Neural progenitor cell (in vitro differentiated cells): ENCODE data around the gene EFNA3. TPM values are rescaled to one million over a fixed set of nuclear protein-coding genes. Genes with fewer than 3 reads are reported as not detected.

Experiments
- DNase-seq: peaks from one replicate; pipeline ENCODE4 v3.0.0-alpha.2; 2016; ENCODE audit warnings: low spot score
- H2AFZ ChIP-seq: fragments of 200-600 bp; sonication (generic); replicated peaks from 2 replicates; pipeline ENCODE4 v1.6.1; 2016; ENCODE audit warnings: antibody characterized with exemption
- H3F3A ChIP-seq: fragments of 200-600 bp; sonication (generic); 2 replicates; pipeline ENCODE4 v1.6.1; 2016; ENCODE audit warnings: antibody characterized with exemption, low read depth
- H3K27ac ChIP-seq: fragments of 200-600 bp; sonication (generic); 2 replicates; pipeline ENCODE4 v1.5.1; 2016; ENCODE audit warnings: mild to moderate bottlenecking
- H3K27me3 ChIP-seq: fragments of 200-600 bp; sonication (generic); 2 replicates; pipeline ENCODE4 v1.6.1; 2016; ENCODE audit warnings: mild to moderate bottlenecking, moderate library complexity
- H3K36me3 ChIP-seq: fragments of 200-600 bp; sonication (generic); 2 replicates; pipeline ENCODE4 v1.5.1; 2016
- H3K4me1 ChIP-seq: fragments of 200-600 bp; sonication (generic); 2 replicates; pipeline ENCODE4 v1.6.1; 2016; ENCODE audit warnings: mixed run types
- H3K4me2 ChIP-seq: fragments of 200-600 bp; sonication (generic); 2 replicates; pipeline ENCODE4 v1.6.1; 2016
- H3K4me3 ChIP-seq: fragments of 200-600 bp; sonication (generic); 2 replicates; pipeline ENCODE4 v1.5.1; 2016
- H3K79me2 ChIP-seq: fragments of 200-600 bp; sonication (generic); 2 replicates; pipeline ENCODE4 v1.6.1; 2016; ENCODE audit warnings: low read depth
- H3K9ac ChIP-seq: fragments of 200-600 bp; sonication (generic); 2 replicates; pipeline ENCODE4 v1.6.1; 2016
- H3K9me3 ChIP-seq: fragments of 200-600 bp; sonication (generic); 2 replicates; pipeline ENCODE4 v1.5.1; 2016; ENCODE audit warnings: low read depth
- H4K20me1 ChIP-seq: fragments of 200-600 bp; sonication (generic); 2 replicates; pipeline ENCODE4 v1.6.1; 2016; ENCODE audit warnings: low read depth
- H3K27ac Mint-ChIP-seq: 3 replicates; pipeline ENCODE4 v1.8.0; 2021; ENCODE audit warnings: mixed read lengths
- H3K27me3 Mint-ChIP-seq: 2 replicates; pipeline ENCODE4 v1.8.0; 2022; ENCODE audit warnings: low read depth, mild to moderate bottlenecking, inconsistent platforms, moderate library complexity, mixed read lengths; ENCODE audit not compliant: insufficient read depth
- H3K36me3 Mint-ChIP-seq: 3 replicates; pipeline ENCODE4 v1.8.0; 2021; ENCODE audit warnings: mixed read lengths
- H3K4me1 Mint-ChIP-seq: 3 replicates; pipeline ENCODE4 v1.8.0; 2021; ENCODE audit warnings: mixed read lengths
- H3K4me3 Mint-ChIP-seq: 3 replicates; pipeline ENCODE4 v1.8.0; 2021; ENCODE audit warnings: mild to moderate bottlenecking, moderate library complexity, mixed read lengths
- H3K9me3 Mint-ChIP-seq: 3 replicates; pipeline ENCODE4 v1.8.0; 2020; ENCODE audit warnings: mixed read lengths
- EZH2 ChIP-seq: fragments of 200-600 bp; sonication (generic); IDR thresholded peaks from 2 replicates; pipeline ENCODE4 v1.6.1; 2017; ENCODE audit warnings: antibody characterized with exemption, mild to moderate bottlenecking, moderate library complexity
- EZH2phosphoT487 ChIP-seq: fragments of 200-600 bp; sonication (generic); IDR thresholded peaks from 2 replicates; pipeline ENCODE4 v1.6.1; 2017; ENCODE audit warnings: antibody characterized with exemption
- total RNA-seq: library from RNA; depleted of rRNA; stranded (reverse); fragments of >200 nt; gene quantifications from 2 replicates; pipeline ENCODE4 v1.2.3, GENCODE V29; 2015; ENCODE audit warnings: low replicate concordance
- TF ChIP-seq, protein P1 (sequence below): fragments of 200-600 bp; sonication (generic); IDR thresholded peaks from 2 replicates; pipeline ENCODE4 v1.5.1; 2017; ENCODE audit warnings: antibody characterized with exemption, mild to moderate bottlenecking

Gene EFNA3
- total RNA-seq, 1 donor from 2014 or later = 4.0 TPM

- H3K4me3 ChIP-seq = peak overlapping the region; percentile 72
- Mint-ChIP-seq H3K27me3 (peaks cover 11% of the 10 kb centered on the region), H3K36me3 (no peaks in the 10 kb centered on the region), H3K4me3 (peak overlapping the region; percentile 84), H3K9me3 (no peaks in the 10 kb centered on the region), H3K4me1 (peaks cover 42% of the 10 kb centered on the region), H3K27ac (no peak overlapping the region)
- H3K9ac ChIP-seq = no peak overlapping the region
- peaks cover 25% of the 10 kb centered on the region for H3F3A ChIP-seq
- no peak for DNase-seq
- peaks cover 16% of the 10 kb centered on the region for H4K20me1 ChIP-seq
- no peaks in the 10 kb centered on the region for H3K79me2 ChIP-seq
- H3K27ac ChIP-seq = no peak overlapping the region
- H3K4me1 ChIP-seq = peaks cover 16% of the 10 kb centered on the region
- TF ChIP-seq EZH2 = no peak
- no peak for TF ChIP-seq EZH2phosphoT487
- TF ChIP-seq, protein P1, sequence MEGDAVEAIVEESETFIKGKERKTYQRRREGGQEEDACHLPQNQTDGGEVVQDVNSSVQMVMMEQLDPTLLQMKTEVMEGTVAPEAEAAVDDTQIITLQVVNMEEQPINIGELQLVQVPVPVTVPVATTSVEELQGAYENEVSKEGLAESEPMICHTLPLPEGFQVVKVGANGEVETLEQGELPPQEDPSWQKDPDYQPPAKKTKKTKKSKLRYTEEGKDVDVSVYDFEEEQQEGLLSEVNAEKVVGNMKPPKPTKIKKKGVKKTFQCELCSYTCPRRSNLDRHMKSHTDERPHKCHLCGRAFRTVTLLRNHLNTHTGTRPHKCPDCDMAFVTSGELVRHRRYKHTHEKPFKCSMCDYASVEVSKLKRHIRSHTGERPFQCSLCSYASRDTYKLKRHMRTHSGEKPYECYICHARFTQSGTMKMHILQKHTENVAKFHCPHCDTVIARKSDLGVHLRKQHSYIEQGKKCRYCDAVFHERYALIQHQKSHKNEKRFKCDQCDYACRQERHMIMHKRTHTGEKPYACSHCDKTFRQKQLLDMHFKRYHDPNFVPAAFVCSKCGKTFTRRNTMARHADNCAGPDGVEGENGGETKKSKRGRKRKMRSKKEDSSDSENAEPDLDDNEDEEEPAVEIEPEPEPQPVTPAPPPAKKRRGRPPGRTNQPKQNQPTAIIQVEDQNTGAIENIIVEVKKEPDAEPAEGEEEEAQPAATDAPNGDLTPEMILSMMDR = no peak
- peak overlapping the region; percentile 89 for H3K4me2 ChIP-seq
- H3K9me3 ChIP-seq = no peaks in the 10 kb centered on the region
- peak overlapping the region; percentile 86 for H2AFZ ChIP-seq
- H3K36me3 ChIP-seq = no peaks in the 10 kb centered on the region
- peaks cover 20% of the 10 kb centered on the region for H3K27me3 ChIP-seq
These were observed 27.3 kb upstream of the EFNA3 start for GRCh38 chr1:155051342-155051776.

DNA sequence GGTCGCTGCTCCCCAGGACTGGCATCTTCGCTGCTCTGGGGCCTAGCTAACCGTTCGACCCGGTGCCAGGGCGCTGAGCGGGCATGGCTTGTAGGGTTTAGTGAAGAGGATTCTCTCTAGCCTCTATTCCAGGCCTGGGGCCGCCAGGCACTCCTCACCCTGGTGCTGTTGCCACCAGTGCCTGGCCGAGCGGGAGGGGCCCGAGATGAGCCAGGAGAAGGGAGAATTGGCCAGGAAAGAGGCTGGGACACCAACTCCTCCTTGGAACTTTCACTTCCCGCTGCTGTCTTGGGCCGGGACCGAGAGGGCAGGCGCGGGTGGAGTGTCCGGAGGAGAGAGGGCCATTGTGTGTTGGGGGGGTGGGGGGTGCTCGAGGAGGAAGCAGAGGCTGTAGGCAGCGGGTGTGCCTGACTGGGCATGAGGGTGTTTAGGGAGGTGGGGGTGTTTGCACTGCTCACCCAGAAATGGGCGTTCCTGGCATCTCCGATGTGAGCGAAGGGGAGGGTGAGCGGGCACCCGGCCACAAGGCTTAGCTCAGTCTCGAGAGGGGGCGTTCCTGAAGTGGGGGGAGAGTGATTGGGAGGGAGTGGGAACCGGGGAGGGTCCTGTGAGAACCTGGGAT lies 26.7 kb upstream of the EFNA3 start:
- Mint-ChIP-seq H3K36me3 (no peaks in the 10 kb centered on the region), H3K9me3 (no peaks in the 10 kb centered on the region), H3K27ac (no peak overlapping the region), H3K4me3 (peak overlapping the region; percentile 84), H3K4me1 (peaks cover 41% of the 10 kb centered on the region), H3K27me3 (peaks cover 11% of the 10 kb centered on the region)
- Histone ChIP-seq H3K4me2 (peak overlapping the region; percentile 89), H3K27me3 (peaks cover 20% of the 10 kb centered on the region), H3K27ac (no peak overlapping the region), H3K79me2 (no peaks in the 10 kb centered on the region), H4K20me1 (peaks cover 16% of the 10 kb centered on the region), H3K9ac (no peak overlapping the region), H2AFZ (peak overlapping the region; percentile 86), H3K4me3 (peak overlapping the region; percentile 72), H3K4me1 (peaks cover 16% of the 10 kb centered on the region), H3K9me3 (no peaks in the 10 kb centered on the region), H3F3A (peaks cover 25% of the 10 kb centered on the region), H3K36me3 (no peaks in the 10 kb centered on the region)
- peak; percentile 54 for DNase-seq
- TF ChIP-seq EZH2phosphoT487 (no peak), EZH2 (no peak)
- TF ChIP-seq, protein P1 = no peak

DNA sequence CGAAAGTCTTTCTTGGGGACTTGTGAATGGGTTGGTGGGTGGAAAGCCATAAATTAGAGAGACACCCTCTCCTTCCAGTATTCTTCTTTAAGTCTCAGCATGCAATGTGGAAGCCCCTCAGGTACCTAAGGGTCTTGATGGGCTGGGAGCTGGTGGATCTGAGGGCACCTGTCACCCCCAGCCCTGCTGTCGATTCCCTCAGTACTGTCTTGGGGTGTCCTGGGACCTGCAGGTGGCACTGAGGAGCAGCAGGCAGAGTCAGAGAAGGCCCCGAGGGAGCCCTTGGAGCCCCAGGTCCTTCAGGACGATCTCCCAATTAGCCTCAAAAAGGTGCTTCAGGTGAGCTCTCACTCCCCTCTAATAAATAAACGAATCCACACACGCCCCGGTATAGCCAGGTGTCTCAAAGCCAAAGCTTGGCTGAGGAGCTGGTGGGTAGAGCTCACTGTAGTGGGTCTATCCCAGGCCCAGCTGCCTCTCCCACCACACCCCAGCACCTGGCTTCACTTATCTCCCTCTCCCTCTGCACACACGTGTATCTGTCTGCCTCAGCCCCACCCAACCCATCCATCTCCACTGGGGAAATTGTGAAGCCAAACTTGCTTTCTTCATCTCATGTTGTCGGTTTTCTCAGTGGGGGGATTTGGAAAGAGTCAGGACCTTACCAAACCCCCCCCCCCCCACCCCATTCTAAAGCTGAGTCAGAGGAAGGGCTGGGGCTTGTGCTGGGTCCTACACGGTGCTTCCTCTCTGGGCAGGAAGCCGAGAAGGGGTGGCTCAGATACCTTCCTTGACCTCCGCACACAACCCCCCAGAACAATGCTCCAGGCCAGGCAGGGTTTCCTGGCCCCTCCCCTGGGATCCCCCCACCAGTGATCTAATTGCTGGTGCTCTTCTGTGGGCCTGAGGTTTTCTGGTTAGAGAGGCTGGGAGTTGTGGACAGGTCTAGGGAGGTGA lies 25.9 kb upstream of the EFNA3 start:
- Histone ChIP-seq H3K79me2 (no peaks in the 10 kb centered on the region), H3K27me3 (peaks cover 20% of the 10 kb centered on the region), H3K4me2 (peak overlapping the region; percentile 89), H4K20me1 (peaks cover 16% of the 10 kb centered on the region), H2AFZ (no peak overlapping the region), H3F3A (peaks cover 25% of the 10 kb centered on the region), H3K4me3 (peak overlapping the region; percentile 72), H3K27ac (no peak overlapping the region), H3K9ac (no peak overlapping the region), H3K36me3 (no peaks in the 10 kb centered on the region), H3K4me1 (peaks cover 16% of the 10 kb centered on the region), H3K9me3 (no peaks in the 10 kb centered on the region)
- H3K27ac Mint-ChIP-seq = no peak overlapping the region
- peak; percentile 32 for DNase-seq
- peaks cover 36% of the 10 kb centered on the region for H3K4me1 Mint-ChIP-seq
- no peaks in the 10 kb centered on the region for H3K36me3 Mint-ChIP-seq
- TF ChIP-seq EZH2 = no peak
- TF ChIP-seq, protein P1 = peak; percentile 42
- peak overlapping the region; percentile 84 for H3K4me3 Mint-ChIP-seq
- H3K9me3 Mint-ChIP-seq = no peaks in the 10 kb centered on the region
- peaks cover 7% of the 10 kb centered on the region for H3K27me3 Mint-ChIP-seq
